Measurements from ENCODE around the gene AMIGO3.
"Not testable (repeated sequence)": the region's sequence is repeated elsewhere in the genome, so short reads cannot be mapped to it uniquely, and the experiment has no call there.

Gene AMIGO3

GRCh38 chr3:49706456-49707112, 12.9 kb downstream of the AMIGO3 start:
- no peak for DNase-seq

- DNase-seq, result no peak
Observed at GRCh38 chr3:49705390-49705960, 14.0 kb downstream of the AMIGO3 start.

GRCh38 chr3:49704629-49705028, 14.9 kb downstream of the AMIGO3 start:
- no peak for DNase-seq

- no peak for DNase-seq
Observed at GRCh38 chr3:49703956-49704355, 15.5 kb downstream of the AMIGO3 start.

- DNase-seq, result peak in 1 of 2 donors; percentile 31
Observed at GRCh38 chr3:49703443-49703927, 16.0 kb downstream of the AMIGO3 start.

- DNase-seq, result no peak
Observed at GRCh38 chr3:49702672-49703071, 16.8 kb downstream of the AMIGO3 start.

- no peak for DNase-seq
Observed at GRCh38 chr3:49701388-49702077, 18.0 kb downstream of the AMIGO3 start.

- DNase-seq, result no peak
Observed at GRCh38 chr3:49700453-49701128, 18.9 kb downstream of the AMIGO3 start.

- no peak for DNase-seq
Observed at GRCh38 chr3:49700014-49700413, 19.5 kb downstream of the AMIGO3 start.

- no peak for DNase-seq
Observed at GRCh38 chr3:49699281-49699979, 20.1 kb downstream of the AMIGO3 start.

GRCh38 chr3:49695350-49696015, 24.0 kb downstream of the AMIGO3 start:
- DNase-seq, result not testable (repeated sequence)

- not testable (repeated sequence) for DNase-seq
Observed at GRCh38 chr3:49694409-49695070, 24.9 kb downstream of the AMIGO3 start.

- DNase-seq, result not testable (repeated sequence)
Observed at GRCh38 chr3:49691481-49691880, 28.0 kb downstream of the AMIGO3 start.

GRCh38 chr3:49690856-49691255, 28.6 kb downstream of the AMIGO3 start:
- not testable (repeated sequence) for DNase-seq

- not testable (repeated sequence) for DNase-seq
Observed at GRCh38 chr3:49689908-49690624, 29.4 kb downstream of the AMIGO3 start.

GRCh38 chr3:49689046-49689907, 30.2 kb downstream of the AMIGO3 start, which contains the start of the genes MST1 and RNF123:
MST1 (minus strand) TSS chr3:49689474; CDS start chr3:49688691, 783 bp downstream.
RNF123 (plus strand) TSS chr3:49689557; CDS start chr3:49691166, 1,609 bp downstream.
- DNase-seq, result no peak

- DNase-seq, result not testable (repeated sequence)
Observed at GRCh38 chr3:49688338-49689045, 31.0 kb downstream of the AMIGO3 start.

GRCh38 chr3:49687424-49687795, 32.1 kb downstream of the AMIGO3 start:
- not testable (repeated sequence) for DNase-seq
